SH-SY5Y (cell line): ENCODE data around the gene MYO3A.

ENCODE experiments used
- GATA2 ChIP-seq: IDR thresholded peaks from 2 replicates; pipeline ENCODE4 v1.6.1; 2011; ENCODE audit warnings: mild to moderate bottlenecking, low read depth, low read length
- GATA3 ChIP-seq: IDR thresholded peaks from 2 replicates; pipeline ENCODE4 v1.6.1; 2011; ENCODE audit warnings: low read depth, mild to moderate bottlenecking, low read length, moderate library complexity

Gene MYO3A

DNA sequence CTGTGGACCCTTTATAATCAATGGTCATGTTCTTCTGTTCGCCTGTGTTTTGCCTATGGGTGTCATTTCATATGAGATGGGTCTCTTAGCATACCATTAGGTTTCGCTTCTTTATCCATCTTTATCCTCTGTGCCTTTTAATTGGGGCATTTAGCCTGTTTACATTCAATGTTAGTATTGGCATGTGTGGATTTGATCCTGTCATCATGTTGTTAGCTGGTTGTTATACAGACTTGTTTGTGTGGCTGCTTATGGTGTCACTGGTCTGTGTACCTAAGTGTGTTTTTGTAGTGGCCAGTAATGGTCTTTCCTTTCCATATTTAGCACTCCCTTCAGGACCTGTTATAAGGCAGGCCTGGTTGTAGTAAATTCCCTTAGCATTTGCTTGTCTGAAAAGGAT, 90.3 kb downstream of the MYO3A start:
- TF ChIP-seq GATA3 (no peak), GATA2 (no peak)

DNA sequence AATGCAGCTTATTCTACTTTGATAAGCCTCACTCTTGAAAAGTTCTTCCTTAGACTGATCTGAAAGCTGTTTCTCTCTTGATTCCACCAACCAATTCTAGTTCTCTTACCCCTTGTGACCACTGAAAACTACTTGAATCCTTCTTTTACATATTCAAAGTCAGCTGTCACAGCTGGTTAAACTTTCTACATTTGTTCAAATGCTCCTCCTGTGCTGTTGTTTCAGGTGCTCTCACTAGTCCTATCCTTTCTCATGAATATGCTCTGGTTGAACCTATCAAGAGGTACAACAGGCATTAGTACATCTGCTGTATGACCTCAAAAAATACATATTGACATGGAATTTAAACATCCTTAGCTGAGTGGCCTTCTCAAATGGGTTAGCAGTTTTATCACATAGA, 91.5 kb downstream of the MYO3A start:
- TF ChIP-seq GATA3 (no peak), GATA2 (no peak)

DNA sequence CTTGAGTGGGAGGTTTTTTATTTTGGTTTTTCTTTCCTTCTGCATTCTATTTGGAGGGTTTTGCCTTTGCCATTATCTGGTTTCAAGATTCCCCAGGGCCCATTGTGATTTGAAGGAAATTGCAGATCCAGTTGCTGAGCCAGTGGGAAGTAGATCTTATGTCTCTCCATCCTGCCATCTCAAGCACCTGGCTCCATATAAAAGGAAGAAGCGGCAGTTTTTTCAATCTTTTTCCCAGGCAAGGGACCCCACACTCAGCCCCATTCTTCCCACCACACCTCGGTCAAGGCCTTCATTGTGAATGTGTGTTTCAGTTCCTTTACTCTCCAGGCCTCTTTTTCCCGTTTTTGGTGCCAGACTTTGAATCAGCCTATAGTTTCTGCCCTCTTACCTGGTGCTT, 95.8 kb downstream of the MYO3A start:
- TF ChIP-seq GATA2, result no peak
- no peak for TF ChIP-seq GATA3

DNA sequence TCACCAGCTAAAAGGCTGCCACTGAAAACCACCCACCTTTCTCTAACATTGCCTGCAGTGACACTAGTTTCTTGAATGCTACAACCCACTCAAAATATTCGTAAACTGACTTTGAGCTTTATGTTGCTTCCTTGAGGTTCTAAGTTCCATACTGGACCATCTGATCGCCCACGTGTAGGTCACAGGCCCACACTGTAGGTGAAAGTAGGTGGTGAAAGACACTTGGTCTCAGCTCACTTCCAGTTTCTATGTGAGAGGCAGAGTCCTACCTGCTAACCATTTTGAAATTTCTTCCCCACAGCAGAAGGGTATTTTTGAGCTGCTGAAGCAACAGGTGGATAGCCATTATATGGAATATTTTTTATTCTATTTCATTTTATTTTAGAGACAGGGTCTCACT, 97.3 kb downstream of the MYO3A start:
- TF ChIP-seq GATA2 (no peak), GATA3 (no peak)

DNA sequence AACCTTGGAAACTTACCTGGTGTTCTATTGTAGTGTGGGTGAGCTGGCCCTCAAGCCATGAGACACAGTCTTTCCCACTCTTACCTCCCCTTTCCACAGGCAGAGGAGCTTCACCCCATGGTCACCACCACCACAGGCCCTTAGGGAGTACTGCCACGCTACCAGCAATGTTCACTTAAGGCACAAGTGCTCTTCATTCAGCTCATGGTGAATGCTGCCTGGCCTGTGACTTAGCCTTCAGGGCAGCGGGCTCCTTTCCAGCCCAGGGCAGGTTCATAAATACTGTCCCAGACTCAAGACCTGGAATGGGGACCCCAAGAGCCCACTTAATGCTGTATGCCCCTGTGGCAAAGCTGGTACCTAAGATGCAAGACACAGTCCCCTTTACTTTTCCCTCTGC, 109.4 kb downstream of the MYO3A start:
- TF ChIP-seq GATA3 (no peak), GATA2 (no peak)

DNA sequence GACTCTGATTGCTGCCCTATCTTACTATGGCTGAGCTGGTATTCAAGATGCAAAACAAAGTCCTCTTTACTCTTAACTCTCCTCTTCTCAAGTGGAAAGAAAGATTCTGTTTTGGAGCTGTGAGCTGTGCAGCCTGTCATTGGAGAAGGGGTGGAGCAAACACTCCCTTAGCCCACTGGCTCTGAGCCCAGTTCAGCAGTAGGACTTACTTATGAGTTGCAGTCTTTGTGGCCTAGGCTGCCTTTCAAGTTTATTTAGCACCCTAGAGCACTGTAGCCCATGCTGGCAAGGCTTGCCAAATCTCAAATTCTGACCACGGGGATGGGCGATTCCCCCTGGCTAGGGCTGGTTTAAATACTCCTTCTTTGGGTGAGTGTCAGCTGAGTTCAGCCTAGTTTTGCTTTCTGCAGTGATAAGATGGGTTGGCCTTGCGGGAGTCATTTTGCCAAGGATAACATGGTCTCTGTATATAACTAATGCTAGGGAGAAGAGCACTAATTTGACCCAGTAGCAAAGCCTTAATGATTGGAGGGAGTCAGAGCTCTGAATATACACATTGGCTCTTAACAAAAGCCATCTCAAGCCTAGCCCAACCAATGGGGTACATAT, 110.2 kb downstream of the MYO3A start:
- TF ChIP-seq GATA3 (no peak), GATA2 (no peak)

DNA sequence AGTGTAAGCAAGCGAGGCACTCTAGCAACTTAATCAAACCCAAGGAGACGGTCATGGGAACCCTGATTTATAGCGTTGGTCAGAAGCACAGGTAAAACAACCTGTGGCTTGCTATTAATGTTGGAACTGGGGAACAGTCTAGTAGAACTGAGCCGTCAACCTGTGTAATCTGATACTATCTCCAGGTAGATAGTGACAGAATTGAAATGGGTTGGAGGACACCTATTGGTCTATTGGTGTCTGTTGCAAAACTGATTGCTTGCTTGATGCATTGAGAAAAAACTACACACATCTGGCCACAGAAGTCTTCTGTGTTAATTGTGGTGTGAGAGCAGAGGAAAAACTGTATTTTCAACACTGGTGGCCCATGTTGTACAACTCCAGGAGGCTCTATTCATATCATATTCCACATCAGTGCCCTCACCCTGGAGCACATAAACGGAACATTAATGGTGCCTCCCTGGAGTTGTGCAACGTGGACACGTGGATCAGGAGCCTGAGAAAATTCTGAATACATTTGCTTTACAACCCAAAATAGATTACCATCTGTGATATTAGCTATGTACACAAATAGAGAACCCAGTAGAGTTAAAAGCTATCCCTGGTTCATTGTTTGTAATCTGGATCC, 112.2 kb downstream of the MYO3A start:
- no peak for TF ChIP-seq GATA2

DNA sequence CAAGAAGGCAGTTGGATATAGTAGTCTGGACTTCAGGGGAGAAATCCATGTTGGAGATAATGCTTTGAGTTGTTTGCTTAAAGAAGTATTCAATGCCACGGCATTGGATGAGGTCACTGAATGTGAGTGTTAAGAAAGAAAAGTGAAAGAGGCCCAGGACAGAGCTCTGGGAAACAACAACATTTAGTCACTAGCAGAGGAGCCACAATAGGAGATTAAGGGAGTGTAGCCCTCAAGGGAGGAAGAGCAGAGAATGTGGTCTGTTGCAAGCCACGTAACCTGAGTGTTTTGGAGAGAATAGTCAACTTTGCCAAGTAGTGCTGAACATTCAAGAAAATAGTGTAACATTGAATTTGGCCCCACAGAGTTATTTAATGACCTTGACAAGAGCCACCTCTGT, 114.7 kb downstream of the MYO3A start:
- TF ChIP-seq GATA2 (no peak), GATA3 (no peak)

DNA sequence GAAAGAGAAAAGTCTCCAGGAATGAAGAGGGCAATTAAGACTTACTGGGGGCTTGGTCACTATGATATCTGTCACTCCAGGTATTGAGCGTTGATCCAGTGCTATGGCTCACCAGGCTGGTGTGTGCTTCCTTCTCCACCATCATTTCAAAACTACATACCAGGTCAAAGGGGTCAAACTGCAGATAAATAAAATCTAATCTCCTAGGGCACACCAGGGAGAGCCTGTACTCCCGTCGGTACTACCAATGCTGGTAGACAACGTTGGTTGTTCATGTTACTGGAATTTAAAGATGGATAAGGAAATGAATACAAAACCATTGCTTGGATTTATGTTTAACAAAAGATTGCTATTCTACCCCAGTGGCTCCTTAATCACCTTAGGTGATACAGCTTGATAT, 118.3 kb downstream of the MYO3A start:
- no peak for TF ChIP-seq GATA2
- no peak for TF ChIP-seq GATA3

DNA sequence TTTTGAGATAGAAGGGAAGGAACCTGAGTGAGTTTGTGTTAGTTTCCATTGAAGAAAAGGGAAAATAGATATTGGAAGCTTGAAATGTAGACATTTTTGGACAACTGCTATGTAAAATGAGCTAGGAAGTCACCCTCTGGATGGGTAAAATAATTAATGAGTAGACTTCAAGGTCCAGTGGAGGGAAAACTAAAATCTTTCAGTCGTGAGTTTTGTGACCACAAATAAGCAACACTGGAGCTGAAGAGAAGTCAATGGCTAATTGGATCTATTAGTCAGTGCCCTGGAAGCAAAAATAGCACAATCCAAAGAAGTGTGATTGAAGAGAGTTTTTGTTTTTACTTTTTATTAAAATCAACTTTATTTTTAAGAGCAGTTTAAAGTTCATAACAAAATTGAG, 123.4 kb downstream of the MYO3A start:
- TF ChIP-seq GATA3 (no peak), GATA2 (no peak)

DNA sequence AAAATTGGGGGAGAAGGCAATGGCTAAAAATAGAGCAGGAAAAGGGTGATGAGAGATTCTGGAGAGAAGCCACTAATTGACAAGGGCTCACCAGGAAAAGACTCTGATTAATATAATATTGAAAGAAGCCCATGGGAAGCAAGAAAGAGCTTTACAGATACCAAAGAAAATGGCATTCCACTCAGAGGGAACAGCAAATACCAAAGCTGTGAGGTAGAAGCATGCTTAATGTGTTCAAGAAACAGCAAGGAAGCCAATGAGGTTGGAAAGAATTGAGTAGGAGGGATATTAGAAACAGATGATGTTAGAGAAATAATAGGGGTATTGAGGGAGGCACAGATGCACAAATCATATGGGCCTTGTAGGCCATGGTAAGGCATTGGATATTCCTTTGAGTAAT, 130.1 kb downstream of the MYO3A start:
- TF ChIP-seq GATA2 (no peak), GATA3 (no peak)

DNA sequence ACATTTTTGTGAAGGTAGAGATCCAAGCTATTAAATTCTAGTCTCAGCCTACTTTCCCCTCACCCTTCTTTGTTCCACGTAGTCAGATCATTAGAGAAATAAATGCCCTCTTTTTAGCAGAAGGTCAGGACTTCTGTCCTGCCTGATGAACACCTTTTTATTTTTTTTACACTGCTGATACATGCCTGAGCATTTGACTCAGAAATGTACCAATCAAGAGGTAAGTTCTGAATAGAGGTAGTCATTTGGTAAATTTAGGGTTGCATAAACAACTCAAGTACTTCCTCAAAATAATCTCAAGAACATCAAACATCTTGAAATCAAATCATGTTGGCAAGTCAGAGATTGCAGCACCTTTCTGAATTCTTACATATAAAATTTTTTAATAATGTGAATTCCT, 133.7 kb downstream of the MYO3A start:
- no peak for TF ChIP-seq GATA3

DNA sequence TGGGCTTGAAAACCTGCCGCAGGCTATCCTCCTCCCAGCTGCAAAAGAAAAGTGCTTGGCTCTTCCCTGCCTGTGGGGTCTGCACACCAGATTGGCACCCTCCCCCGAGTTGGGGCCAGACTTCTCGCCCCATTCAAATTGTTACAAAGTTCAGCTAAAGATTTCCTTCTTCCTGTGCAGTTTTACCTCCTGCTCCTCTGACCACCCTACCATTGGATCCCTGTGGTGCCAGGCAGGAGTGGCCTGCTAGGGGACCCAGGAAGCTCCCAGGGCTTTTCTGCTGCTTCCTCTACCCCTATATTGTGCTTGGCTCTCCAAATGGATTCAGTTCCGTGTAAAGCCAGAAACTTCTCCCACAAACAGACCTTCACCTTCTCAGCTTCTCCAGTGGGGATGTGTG, 147.4 kb downstream of the MYO3A start:
- TF ChIP-seq GATA2 (no peak), GATA3 (no peak)

DNA sequence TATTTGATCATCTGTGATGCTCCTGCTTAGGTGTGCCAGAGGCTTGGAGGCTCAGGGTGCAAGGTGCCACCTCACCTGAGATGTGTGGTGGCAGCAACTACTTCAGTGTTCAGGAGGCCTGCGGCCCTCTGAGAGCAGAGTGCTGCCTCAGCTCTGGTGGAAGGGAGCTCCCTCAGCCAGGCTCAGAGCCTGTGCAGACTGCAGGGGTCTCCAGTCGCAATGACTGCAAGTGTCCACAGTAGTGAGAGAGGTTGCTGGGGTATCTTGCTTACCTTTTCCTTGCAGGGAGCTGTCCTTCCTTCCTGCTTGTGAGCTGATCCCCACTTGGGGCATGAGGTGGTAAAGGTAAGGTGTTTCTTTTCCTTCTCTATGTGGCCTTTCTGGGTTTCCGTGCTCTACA, 151.5 kb downstream of the MYO3A start:
- TF ChIP-seq GATA2, result no peak
- no peak for TF ChIP-seq GATA3

DNA sequence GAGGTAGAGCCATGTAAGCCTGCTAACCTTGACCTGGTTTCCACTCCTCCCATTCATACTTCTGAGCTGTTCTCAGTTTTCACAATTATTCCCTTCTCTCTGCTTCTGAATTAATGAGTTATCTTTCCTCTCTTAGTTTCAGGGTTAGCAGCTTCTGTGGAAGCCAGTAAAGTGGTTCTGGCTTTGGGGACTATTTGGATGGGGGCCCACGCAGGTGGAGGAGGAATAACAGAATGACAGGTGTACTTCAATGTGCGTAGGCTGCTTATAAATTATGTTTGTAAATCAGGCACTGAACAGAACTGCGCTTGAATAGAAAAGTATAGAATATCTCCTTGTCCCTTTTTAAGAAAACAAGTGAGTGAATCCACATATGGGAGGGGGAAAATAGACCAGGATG, 153.6 kb downstream of the MYO3A start:
- TF ChIP-seq GATA2 (no peak), GATA3 (no peak)

DNA sequence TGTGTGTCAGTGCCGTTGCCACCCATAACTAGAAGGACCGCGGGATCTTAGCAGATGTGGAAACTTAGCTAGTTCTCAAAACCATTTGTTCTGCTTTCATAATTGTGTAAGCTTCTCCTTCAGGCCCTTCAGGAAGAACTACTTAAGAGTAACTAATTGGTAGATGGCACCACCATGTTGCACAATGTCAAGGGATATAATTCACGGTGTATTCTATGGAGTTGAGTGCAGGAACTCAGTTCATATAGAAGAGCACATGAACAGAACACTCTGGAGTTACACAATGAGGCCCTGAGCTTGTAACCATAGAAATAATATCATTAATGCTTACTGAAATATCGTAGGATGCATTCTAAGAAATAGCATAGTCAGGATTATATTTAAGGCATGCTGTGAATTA, 156.0 kb downstream of the MYO3A start:
- TF ChIP-seq GATA2 (no peak), GATA3 (no peak)

DNA sequence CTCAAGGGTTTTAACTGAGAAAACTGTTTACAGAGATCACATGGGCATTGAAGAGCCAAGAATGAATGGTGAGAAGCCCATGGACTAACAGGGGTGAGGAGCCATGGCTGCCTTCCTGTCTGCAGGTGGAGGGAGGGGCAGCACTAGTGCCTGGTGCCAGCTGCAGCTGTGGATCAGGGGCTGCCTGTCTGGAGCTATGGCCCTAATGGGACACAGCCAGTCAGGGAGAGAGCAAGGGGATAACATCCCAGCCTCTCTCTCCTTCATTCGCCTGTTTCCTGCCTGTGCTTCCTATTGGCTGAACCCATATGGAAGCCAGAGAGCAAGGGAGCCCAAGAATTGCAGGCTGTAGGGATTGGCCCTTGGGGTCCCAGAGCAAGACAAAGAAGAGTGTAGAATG, 156.7 kb downstream of the MYO3A start:
- no peak for TF ChIP-seq GATA3
- no peak for TF ChIP-seq GATA2
